Bronchus fibroblast of lung (primary cell): ENCODE measurements around the gene LRRC10. TPM values are rescaled to one million over a fixed set of nuclear protein-coding genes. Genes with fewer than 3 reads are reported as not detected.

Experiments
- total RNA-seq: library from RNA; depleted of rRNA; stranded (reverse); fragments of >200 nt; gene quantifications from 2 replicates; pipeline ENCODE4 v1.2.3, GENCODE V29; 2015

LRRC10 gene, protein sequence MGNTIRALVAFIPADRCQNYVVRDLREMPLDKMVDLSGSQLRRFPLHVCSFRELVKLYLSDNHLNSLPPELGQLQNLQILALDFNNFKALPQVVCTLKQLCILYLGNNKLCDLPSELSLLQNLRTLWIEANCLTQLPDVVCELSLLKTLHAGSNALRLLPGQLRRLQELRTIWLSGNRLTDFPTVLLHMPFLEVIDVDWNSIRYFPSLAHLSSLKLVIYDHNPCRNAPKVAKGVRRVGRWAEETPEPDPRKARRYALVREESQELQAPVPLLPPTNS
- total RNA-seq: not detected in 2 replicates

DNA sequence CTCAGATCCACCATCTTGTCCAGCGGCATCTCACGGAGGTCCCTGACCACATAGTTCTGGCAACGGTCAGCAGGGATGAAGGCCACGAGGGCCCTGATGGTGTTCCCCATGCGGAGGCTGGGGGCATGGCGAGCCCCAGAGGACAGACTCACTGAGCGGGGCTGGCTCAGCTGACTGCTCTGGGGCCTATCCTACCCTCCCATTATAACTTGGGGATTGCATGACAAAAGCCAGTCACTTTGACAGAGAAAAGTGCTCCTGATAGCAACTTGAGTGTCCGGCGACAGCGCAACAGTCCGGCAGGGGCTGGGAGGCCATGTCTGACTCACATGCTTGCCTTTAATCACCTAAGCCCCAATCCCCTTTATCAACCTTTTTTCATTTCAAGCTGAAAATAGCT is at the start of gene LRRC10:
Gene LRRC10 (minus strand): TSS at position 179 of the 400 bp plus-strand sequence. CDS start 69 bp downstream, at position 110.

DNA sequence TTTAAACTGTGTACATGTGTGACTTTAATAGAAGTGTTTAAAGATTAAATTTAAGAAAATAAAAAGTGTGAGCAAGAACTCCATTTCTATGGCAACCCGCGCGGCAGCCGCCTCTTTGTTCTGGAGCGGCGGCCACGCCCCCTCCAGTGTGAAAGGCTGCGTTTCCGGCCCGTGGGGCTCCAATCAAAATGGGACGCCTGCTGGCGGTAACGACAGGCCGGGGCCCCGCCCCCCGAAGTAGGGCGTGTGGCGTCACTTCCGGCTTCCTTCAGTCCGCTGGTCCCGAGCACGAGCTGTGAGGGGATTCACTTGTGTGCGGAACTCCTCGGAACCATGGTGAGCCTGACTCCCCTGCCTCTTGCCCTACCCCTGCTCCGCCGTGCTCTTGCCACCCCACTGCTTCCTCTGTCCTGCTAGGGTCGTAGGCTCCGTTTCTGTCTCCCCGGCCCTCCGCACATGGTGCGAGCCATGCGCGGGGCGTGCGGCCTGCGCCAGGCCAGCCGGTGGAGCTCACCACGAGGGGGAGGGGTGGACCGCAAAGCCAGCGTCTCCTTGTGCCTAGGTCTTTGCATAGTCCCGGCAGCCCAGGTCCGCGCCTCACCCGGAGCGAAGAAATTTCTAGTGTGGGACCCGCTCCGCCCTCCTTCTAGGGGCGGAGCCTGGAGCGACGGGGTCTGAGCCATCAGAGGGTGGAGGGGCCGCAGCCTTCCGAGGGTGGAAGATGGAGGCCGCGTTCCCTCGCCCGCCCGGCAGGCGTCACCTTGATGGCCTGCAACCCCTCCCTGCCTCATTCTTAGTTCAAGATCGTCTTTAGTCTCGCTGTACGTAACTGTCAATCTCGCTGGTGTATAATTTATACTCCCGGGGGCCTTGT is 25.3 kb downstream of the LRRC10 start, which contains the start of gene CCT2:
Gene CCT2 (plus strand): TSS at position 271 of the 874 bp plus-strand sequence. CDS start 63 bp downstream, at position 334.

Other genes with a start within 250 kb of the LRRC10 start
- gene FRS2, start 140.5 kb downstream of the LRRC10 start, total RNA-seq: 12.3 and 15.5 TPM in 2 replicates
- 220 and 228 TPM in 2 replicates for gene CCT2, start 25.4 kb downstream of the LRRC10 start, total RNA-seq
- gene BEST3, start 88.4 kb upstream of the LRRC10 start, total RNA-seq: not detected in 2 replicates
- gene RAB3IP, start 128.0 kb upstream of the LRRC10 start, total RNA-seq: 3.1 and 4.4 TPM in 2 replicates
- gene MYRFL, start 214.3 kb upstream of the LRRC10 start, total RNA-seq: not detected in 2 replicates